ENCODE measurements around the gene CROCC2.

CROCC2 gene

DNA sequence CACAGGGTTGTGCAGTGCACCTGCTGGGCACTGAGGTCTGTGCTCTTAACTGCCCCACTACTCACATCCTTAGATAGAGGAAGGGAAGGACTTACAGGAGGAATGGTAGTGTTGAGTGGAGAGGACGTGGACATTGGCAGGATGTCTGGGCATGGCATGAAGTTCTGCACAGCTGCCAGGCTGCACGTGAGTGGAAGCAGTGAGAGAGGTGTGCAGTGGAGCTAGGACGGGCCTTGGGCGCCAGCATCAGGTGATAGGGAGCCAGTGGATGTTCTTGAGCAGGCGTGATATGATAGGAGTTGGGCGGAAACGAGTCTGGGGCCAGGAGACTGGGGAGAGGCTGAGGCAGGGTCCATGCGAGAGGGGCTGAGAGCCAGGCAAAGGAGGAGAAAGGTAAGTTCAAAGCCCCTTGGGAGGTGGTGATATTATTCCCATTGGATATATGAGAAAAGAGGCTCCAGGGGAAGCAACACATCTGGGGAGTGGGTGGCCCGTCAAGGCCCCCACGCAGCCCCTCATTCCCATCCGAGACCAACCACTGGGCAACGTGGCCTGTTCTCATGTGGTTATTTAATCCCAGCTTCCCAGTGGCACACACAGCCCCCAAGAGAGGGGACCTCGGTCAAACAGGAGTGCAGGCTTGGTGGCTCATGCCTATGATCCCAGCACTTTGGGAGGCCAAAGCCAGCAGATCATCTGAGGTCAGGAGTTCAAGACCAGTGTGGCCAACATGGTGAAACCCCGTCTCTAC lies 46.5 kb downstream of the CROCC2 start:
- no peak for DNase-seq (ENCODE audit: low read depth)
- no peak overlapping the region for H3K4me3 ChIP-seq (ENCODE audit: low read depth, low read length)
- no peak for TF ChIP-seq CTCF (IDR thresholded peaks at IDR 0.05; ENCODE audit: low read depth, low read length, missing control alignments)

DNA sequence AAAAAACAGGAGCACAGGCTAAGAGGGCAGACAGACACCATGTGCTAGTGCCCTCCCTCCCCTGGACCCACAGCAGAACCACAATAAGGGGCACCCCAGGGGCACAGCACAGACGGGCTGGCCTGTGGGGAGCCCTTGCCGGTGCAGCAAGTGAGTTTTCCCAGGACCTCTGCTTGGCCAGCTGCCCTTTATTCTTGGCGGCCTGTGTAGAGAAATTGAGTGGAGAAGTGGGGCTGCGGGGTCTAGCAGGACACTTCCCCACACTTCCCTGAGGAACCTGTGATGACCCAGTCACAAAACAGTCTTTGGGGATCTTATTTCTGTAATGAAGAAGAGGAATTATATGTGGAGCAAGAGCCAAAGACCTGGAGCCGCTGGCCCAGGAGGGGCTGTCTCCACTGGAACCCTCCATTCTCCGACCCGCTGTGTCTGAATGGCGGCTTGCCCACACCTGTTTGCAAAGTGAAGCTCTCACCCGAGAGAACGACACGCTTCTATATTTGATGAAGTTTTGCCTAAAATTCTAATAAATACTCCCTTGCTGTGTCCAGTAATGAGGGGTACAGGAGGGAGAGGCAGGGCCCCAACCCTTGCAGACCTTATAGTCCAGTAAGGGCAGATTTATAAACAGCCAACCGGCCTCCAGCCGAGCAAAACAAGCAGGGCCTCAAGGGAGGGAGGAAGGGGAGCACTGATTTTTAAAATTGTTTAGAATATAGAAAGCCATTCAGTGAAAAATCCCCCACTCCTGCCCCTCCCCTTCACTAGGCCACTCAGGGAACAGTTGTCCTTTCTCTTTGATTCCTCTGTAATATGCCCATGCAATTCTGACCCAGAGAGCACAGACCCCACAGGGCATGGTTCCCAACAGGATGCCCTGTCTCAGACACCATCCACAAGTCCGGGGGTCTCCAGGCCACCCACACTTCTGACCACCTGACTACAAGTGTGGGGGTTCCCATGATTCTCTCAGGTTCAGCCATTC lies 47.6 kb downstream of the CROCC2 start:
- DNase-seq (ENCODE audit: low read depth): no peak
- no peak overlapping the region for H3K4me3 ChIP-seq (ENCODE audit: low read depth, low read length)
- no peak for TF ChIP-seq CTCF (IDR thresholded peaks at IDR 0.05; ENCODE audit: low read depth, low read length, missing control alignments)

DNA sequence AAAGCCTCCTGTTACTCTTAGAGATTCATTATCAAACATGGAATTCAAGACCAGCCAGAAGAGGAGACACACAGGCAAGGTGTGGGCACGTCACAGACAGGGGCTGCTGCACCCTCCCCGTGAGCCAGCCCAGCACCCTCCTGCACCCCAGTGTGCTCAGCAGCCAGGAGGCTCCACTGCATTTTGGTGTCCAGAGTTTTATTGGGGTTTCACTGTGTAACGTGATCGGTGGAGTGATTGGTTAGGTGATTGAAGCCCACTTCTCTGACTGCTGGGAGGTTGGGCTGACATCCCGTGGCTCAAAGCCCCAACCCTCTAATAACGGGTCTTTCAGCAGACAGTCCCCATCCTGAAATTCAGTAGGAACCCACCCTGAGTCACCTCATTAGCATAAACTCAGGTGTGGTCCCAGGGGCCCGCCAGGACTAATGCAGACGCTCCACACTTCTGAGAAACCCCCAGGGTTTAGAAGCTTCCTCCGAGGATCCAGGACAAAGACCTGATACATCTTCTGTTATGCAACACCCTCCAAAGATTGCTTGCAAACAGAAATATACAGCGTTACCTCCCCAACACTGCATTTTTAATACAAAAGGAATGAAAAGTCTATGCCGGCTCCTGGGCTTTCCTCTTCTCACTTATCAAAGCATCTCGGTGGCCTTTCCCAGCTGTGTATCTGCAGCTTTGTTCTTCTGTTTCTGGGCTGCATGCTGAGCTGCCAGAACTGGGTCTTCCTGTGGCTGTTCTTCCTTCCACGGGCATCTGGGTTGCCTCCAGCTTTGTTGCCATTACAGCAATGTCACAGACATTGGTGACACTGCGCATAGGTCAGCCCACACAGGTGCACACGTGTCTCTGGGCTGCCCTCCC lies 48.5 kb downstream of the CROCC2 start:
- TF ChIP-seq CTCF (IDR thresholded peaks at IDR 0.05; ENCODE audit: low read depth, low read length, missing control alignments): no peak
- H3K4me3 ChIP-seq (ENCODE audit: low read depth, low read length): no peak overlapping the region
- no peak for DNase-seq (ENCODE audit: low read depth)

DNA sequence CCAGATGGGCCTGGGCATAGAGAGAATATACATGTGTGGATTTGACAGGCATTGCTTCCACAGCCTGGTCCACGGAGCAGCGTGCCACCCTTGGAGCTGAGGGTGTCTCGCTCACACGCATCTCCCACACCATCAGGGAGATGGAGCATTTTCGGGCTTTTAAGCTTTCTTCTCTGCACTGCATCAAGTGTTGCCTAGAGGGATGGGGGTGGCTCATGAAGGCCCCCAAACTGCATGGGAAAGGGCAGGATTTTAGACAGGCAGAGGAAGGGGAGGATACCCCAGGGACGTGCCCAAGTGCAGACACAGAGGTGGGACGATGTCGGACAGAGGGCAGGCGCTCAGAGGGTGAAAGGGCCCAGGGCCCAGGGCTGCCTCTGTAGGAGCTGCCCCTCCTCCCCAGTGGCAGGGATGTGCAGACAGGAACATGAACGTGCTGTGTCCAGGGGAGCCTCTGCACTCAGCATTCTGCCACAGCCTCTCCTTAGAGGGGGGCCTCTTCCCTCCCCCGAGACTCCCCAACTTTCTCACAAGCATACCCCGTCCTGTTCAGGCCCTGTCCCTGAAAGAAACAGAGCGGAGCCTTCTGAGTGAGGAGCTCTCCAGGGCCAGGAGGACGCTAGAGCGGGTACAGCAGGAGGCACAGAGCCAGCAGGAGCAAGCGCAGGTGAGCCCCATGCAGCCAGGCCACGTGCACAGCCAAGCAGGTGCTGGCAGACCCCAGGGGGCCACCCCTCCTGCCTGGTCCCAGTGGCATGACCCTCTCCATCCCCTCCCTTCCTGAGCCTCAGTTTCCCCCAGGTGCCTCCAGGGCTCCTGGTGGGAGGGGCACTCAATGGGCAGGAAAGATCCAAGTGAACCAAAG lies 49.4 kb downstream of the CROCC2 start:
- no peak for TF ChIP-seq CTCF (IDR thresholded peaks at IDR 0.05; ENCODE audit: low read depth, low read length, missing control alignments)
- H3K4me3 ChIP-seq (ENCODE audit: low read depth, low read length): no peak overlapping the region
- no peak for DNase-seq (ENCODE audit: low read depth)

DNA sequence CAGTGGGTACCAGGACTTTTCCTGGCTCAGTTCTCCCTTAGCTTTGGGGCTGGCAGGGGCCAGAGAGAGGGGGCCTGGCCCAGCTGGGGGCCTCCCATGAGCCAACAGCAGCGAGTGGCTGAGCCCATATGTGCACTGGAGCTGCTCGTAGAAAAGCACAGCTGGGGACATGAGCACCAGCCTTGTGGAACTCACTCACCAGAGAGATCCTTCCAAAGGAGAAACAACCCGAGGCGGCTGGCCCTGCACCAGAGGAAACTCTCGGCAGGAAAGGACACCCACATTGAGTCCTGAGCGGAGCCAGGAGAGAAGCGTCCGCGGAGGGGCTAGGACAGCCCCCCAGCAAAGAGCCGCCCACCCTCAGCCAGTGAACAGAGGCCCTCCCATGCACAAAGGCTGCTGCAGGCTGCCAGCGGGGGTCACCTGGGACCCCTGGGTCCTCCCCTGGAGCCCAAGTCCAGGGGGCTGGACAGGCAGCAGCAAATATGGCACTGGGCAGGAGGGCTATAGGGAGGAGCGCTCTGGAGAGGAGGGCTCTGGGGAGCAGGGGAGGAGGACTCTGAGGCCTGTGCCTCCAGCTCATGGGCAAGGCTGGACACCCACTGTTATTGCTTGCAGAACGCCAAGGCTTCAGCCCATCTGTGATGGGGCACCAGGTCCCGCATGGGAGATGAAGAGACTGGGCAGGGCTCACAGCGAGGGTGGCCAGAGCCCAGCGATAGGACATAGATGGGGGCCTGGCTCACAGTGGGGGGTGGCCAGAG lies 50.2 kb downstream of the CROCC2 start:
- no peak for DNase-seq (ENCODE audit: low read depth)
- TF ChIP-seq CTCF (IDR thresholded peaks at IDR 0.05; ENCODE audit: low read depth, low read length, missing control alignments): no peak
- no peak overlapping the region for H3K4me3 ChIP-seq (ENCODE audit: low read depth, low read length)
